Stimulated activated CD4-positive, alpha-beta T cell treated with anti-CD3 and anti-CD28 coated beads, Interleukin-2, amount 100 ng/mL, for 24 hours (primary cell): ENCODE data around the gene TRIM10.
"Not testable (repeated sequence)": the region's sequence is repeated elsewhere in the genome, so short reads cannot be mapped to it uniquely, and the experiment has no call there.

Experiments
- DNase-seq, 2 donors: peaks; one replicate each; pipeline ENCODE4 v3.0.0-alpha.2; 2020

TRIM10 gene

DNA sequence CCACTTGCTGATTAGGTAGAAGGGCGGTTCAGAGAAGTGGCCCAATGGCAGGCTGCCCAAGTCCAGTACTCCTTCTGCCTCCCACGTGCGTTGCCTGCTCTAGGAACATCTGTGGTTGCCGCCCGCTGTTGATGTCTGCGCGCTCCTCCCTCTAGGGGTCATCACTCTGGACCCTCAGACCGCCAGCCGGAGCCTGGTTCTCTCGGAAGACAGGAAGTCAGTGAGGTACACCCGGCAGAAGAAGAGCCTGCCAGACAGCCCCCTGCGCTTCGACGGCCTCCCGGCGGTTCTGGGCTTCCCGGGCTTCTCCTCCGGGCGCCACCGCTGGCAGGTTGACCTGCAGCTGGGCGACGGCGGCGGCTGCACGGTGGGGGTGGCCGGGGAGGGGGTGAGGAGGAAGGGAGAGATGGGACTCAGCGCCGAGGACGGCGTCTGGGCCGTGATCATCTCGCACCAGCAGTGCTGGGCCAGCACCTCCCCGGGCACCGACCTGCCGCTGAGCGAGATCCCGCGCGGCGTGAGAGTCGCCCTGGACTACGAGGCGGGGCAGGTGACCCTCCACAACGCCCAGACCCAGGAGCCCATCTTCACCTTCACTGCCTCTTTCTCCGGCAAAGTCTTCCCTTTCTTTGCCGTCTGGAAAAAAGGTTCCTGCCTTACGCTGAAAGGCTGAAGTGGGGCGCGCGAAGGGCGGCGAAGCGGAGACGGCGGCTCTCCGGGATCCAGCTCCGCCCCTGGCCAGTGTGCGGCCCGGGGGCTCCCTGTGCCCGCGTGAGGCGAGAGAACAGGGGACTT is 10.9 kb upstream of the TRIM10 start:
- no peak for DNase-seq

DNA sequence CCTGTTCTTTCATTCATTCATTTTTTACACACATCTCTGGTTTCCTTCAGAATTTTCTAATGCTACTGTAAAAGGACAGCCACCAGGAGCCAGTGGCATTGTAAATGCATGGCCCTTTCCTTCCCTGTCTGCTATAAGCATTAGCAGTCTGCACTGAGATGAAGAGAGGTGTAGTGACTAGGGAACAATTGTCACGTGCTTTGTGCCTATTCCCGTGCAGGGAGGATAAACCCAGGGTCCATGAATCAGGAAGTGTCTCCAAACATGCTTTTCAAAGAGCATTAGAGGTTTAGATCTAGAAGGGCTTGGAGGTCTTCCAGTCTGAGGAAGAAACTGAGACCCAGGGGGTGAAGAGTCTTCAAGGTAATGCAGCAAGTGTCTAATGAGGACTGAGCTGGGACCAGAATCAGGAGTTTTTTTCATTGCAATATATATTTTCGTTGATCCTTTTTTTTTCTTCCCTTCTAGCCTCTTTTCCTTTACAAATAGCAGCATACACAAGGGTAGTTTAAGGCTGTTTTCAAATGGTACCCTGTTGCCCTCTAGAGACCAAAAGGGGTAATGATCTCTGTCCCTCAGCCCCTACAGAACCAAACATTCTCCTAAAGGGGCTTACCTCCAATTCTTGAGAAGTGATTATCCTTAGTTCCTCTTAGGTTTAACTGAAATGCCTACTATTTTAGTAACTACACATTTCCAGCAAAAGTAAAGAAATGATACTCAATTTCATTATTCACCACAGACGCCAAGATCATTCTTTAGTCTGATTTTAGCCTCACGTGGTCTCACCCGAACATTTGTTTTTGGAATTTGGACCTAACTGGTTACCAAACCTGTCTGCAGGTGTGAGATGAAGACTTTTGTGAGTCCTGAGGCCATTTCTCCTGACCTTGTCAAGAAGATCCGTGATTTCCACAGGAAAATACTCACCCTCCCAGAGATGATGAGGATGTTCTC is 8.9 kb upstream of the TRIM10 start:
- no peak for DNase-seq

DNA sequence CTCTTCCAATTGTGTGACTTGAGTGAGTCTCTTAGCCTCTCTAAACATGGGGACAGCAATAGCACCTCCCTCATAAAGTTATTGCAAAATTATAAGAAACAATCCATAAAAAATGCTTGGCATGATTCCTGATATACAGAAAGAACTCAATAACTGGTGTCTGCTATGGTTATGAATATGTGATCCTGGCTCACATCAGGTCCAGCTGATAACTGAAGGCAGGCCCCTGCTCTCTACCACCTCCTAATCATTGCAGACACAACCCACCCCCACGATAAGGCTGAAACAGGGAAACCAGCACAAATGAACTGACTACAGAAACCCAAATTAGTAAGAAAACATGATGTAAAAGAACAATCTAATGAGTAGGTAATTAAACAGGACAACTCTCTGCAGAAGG is 7.7 kb upstream of the TRIM10 start:
- no peak for DNase-seq

DNA sequence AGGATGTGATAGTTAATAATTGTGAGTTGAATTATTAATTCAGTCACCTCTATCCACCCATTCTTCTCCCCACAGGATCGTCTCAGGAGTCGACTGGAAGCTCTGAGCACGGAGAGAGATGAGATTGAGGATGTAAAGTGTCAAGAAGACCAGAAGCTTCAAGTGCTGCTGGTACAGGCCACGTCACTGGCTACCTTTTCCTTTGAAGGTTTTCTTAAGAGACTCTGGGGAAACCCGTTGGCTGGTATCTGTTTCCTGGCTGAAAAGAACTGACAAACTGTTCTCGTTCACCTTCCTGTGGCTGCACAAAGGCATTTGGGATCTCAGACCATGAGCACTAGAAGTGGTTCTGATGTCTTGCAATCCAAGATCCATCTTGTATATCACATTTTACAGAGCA is 6.1 kb upstream of the TRIM10 start:
- DNase-seq = peak in 1 of 2 donors; percentile 17

DNA sequence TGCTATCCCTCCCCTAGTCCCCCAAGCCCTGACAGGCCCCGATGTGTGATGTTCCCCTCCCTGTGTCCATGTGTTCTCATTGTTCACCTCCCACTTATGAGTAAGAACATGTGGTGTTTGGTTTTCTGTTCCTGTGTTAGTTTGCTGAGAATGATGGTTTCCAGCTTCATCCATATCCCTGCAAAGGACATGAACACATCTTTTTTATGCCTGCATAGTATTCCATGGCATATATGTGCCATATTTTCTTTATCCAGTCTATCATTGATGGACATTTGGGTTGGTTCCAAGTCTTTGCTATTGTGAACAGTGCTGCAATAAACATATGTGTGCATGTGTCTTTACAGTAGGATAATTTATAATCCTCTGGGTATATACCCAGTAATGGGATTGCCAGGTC is 4.2 kb upstream of the TRIM10 start:
- DNase-seq = not testable (repeated sequence)

DNA sequence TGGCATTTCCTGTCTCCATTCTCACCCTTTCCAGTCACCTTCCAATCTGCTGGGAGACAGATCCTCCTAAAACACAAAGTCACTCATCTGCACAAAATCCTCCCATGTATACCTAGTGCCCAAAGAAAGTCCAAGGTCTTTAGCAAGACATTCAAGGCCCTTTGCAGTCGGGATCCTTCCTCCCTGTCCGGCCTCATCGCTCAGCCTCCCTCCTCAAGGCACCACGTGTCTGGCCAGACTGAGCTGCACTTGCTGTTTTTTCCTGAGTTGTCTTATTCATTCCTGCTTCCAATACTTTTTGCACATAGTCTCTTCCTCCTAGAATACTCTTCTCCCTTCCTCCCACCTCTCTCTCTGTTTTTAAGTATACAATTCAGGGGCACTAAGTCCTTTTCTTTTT is 3.7 kb upstream of the TRIM10 start:
- no peak for DNase-seq

DNA sequence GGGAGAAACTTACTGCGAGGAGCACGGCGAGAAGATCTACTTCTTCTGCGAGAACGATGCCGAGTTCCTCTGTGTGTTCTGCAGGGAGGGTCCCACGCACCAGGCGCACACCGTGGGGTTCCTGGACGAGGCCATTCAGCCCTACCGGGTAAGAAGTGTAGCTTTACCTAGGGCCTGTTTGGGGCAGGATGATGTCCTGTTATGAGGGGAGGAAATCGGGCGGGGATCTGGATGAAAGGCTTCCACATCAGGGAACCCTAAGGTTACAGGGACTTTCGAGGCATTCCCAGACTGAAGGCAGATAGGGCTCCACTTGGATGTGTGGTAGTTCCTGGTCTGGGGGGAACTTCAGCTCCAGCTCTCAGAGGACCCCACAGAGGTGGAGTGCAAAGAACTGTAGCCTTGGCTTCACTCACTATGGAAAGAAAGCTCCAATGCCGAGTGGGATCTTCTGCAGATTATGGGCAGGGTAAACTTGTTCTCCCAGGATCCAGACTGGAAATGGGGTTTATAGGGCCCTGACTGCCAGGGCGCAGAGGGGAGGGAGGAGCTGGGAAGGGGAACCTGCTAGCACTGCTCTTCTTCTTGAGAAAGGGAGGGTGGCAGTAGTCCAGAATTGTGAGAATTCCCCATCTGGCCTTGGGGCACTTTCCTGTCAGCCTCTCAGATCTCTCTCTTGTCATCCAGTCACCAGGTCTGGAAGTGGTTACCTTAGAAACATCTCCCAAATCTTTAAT is 3.1 kb upstream of the TRIM10 start:
- DNase-seq = no peak

DNA sequence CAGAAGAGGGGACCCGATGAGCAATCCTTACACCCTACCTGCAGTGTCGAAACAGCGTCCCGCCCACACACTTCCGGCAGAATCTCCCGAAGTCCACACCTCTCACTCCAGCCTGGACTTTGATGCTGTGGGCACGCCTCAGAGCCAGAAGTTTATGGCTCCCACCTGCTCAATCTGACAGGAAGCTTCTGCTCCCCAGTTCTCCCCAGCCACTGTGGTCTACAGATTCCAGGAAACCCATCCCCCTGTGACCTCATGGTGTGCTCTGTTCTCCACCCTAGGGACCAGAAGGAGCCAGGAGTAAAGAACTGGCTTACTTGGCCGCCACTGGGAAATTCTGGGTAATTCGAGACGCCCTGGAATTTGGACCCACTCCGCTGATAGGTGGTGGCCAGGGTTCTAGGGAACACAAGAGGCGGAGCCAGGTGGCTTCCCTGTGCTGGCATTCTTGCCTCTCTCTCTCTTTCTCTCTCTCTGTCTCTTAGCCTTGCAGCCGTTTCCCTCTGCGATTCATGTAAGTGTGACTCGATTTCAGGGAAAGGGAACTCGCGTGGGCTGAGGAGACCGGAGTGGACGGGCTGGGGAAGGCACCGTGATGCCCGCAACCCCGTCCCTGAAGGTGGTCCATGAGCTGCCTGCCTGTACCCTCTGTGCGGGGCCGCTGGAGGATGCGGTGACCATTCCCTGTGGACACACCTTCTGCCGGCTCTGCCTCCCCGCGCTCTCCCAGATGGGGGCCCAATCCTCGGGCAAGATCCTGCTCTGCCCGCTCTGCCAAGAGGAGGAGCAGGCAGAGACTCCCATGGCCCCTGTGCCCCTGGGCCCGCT is 2.3 kb upstream of the TRIM10 start, which contains the start of gene TRIM15:
TRIM15 (plus strand) TSS at position 457 of the 828 bp plus-strand sequence; CDS start at position 596, 139 bp downstream.
- peak; percentile 68 to 74 for DNase-seq

DNA sequence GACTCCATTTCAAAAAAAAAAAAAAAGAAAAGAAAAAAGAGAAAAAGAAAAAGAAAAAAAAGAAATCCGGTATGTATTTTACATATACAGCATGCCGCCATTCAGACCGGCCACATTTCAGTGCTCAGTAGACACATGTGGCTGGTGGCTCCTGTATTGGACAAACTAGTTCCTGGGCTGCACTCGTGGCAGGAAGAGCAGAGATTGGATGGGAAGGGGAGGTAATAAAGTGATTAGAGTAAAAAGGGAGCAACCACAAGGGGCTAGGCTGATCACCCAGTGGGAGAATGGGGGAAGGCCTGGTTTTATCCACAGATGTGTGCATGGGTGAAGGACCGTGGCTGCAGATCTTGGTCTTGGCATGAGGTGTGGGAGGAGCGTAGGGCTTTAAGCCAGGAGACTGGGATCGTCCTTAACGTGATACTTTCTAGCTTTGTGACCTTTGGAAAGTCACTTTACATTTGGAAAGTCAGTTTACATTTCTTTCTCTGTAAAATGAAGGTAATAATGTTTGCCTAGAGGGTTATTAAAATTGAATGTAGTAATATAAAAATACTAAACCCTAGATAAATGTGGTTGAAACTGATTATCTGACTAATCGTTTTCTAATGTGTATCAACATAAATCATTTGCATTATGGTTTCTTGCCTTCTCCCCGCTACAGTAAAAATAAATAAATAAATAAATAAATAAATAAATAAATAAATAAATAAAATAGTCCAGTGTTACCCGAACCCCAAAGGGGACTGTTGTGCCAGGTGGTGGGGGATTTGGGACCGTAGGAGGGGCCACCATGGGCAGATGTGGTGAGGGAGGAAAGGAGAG is 1.5 kb upstream of the TRIM10 start:
- DNase-seq = no peak

DNA sequence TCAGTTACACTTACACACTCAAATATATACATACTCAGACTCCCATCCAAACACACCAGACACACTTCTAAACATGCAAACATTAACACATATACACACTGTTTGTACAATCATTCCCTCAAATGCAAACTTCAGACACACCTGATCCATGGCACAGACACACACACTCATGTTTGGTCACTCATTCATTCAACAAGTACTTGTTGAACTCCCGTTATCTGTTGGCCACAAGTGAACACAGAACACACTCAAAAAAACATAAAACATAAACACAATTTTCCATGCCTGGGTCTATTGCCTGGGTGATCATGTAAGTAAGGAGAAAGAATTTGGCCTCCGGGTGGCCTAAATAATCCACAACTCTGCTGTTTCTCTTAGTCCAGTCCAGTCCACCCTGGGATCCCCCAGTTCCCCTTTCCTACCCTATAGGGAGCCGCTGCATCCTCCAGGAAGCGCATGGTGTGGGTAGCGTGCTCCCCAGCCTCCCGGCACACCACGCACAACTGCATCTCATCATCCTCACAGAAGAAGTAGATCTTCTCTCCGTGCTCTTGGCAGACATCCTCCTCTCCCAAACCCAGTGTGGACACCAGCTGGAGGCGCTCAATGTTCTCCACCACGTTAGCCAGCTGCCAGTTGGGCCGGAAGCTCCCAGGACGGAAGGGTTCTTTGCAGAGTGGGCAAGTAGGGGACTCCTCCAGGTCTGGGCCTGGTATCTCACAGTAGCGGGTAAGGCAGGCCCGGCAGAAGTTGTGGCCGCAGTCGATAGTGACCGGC is 815 bp downstream of the TRIM10 start:
- DNase-seq = no peak

DNA sequence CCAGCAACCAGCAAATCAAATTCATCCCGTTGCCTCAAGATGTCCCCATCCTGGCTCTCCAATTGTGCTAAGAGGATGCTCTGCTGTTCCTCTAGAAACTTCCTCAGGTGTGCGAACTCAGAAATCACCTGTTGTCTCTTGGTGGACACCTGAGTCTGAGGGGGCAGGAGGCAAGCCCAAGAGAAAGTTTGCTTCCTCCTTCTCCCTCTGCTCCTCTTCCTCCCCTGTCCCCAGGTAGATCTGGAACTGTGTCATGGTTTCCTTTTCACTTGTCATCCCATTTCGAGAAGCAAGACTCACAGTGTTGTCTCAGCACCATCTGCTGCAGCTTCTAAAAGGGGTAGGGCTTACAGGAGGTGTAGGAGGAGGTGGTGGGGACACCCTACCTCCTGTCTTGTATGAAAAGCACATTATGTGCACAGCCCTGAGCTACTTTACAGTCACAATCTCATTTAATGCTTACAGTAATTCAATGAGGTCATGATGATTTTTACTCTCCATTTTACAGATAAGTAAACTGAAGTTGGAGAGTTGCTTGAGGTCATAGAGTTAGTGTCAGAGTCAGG is 2.5 kb downstream of the TRIM10 start:
- no peak for DNase-seq

DNA sequence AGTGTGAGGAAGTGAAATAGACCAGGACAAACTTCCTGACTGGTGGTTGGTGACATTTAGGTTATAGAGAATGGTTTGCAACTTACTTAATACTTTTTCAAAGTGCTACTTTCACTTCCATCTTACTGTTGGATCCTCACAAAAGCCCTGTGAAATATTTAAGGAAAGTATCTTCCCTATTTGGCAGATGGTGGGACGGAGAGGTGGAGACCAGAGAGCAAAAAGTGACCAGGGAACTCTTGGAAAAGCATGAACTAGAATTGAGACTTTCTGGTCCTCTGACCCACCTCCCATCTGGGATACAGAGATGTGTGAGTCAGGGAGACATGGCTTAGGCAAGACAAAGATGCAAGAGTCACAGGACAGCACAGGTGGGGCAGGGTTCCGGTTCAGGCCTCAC is 3.0 kb downstream of the TRIM10 start:
- no peak for DNase-seq

DNA sequence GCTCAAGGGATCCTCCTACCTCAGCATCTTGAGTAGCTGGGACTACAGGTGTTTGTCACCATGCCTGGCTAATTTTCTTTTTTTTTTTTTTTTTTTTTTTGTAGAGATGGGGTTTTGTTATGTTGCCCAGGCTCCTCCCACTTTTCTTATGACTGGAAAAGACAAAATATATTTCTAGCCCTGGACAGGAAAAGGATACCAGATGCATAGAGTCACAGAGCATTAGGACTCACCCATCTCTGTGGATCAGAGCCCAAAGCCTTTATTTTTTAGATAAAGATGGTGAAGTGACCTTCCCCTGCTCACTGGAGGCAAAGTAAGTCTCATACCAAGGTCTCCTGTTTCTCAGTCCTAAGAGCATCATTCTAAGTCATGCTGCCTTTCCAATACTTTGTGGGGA is 3.4 kb downstream of the TRIM10 start:
- no peak for DNase-seq

DNA sequence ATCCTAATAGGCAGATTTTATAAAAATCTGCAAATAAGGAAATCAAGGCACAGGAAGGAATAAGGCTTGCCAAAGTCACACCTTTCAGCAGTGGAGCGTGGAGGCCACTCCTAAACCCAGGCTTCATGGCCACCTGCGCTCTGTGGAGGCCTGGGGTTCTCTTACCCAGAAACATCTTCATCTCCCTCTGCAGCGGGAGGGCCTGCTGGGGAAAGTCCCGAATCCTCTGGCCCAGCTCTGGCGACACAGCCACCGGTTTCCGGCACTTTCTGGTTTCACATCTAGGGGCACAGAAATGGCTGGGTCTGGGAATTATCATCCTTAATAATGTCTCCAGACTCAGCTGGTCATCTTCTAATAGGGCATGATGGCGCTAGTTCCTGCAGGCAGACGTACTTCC is 4.2 kb downstream of the TRIM10 start:
- DNase-seq = no peak

DNA sequence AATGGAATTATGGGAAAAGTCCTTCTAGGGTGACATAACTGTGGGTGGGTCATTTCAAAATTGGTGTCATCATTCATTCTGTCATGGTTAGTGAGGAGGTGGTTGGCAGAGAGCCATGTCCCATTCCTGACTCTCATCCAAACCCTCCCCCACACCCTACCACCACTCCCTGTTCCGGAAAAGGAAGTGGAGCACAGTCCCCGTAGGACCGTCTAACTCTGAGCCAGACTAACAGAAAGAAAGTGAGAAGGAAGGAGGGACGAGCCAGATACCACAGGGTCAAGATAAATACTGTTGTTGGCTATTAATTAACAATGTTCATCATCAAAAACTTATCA is 4.8 kb downstream of the TRIM10 start:
- no peak for DNase-seq

DNA sequence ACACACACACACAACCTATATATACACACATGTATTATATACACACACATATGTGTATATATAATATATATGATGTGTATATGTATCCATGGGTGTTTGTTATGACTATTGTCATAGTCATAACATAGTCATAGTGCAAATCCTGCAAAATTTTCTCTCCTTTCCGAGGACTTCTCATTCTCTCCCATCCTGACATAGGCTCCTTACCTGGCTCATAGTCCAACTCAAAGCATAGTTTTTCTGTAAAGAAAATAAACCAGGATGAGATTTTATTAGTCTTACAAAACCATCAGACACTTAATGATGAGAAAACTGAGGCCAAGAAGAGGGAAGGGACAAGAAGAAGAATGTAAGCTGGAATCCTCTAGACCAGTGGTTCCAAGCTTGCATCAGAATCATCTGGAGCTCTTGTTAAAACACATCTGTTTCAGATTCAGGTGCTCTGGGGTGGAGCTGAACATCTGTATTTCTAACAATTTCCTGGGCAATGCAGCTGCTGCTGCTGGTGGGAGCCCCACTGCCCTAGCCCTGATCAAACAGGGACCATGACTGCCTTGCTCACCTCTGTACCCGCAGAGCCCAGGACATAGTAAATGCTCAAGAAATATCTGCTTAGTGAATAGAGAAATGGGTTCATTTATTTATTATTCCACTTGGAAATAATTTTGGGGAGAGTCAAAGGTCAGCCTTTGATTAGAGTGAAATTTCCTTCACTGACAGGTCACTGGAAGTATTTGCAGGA is 5.3 kb downstream of the TRIM10 start:
- no peak for DNase-seq

DNA sequence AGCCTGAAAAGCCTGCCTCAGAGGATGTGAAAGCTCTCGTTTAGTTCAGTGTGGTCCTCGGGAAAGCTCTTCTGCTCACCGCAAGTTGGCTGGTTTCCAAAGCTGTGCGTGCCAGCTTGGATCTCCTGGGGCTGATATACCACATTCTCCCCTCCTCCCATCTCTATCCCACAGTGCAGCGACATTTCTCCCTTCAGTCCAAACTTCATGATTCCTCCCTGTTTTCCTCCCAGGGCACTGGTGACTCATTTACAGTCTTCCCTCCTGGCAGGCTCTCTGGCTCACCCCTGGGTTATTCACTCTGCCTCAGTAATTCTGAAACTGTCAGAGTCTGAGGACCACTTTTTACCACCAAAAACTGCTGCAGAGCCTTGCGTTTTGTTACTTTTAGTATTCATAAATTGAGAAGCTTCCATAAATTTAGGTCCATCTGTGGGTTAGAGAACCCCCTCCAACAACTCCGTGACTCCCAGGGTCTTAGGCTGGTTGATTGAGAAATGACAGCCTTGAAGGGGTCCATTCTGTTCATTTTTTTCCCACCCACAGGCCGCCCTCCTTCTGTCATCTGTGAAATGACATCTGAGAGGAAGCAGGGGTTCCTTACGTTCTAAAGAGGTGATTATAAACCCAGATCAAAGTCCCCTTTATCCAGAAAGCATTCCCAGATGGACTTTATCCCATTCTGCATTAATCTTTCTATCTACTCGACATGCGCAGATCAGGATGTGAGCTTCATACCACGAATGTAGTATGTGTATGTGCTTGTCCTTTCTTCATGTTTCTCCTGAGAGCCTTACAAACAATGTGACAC is 6.1 kb downstream of the TRIM10 start:
- no peak for DNase-seq

DNA sequence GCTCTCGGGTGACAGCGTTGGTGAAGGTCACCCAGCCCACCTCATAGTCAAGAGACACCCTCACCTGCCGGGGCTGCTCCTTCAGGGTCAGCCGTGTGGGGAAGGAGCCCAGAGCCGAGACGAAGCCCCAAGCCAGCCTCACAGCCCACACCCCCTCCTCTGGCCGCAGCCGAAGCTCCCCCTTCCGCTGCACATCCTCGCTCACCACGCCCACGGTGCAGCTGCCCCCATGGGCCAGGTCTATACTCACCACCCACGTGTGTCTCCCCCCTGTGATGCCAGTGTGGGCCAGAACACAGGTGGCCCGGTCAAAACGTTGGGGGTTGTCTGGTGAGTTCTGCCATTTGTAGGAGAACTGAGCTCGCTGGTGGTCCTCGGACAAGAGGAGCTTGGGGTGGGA is 7.0 kb downstream of the TRIM10 start:
- DNase-seq = no peak
